ENCODE measurements around the gene OSBP2.

- TF ChIP-seq POLR2A (IDR thresholded peaks at IDR 0.05), result no peak
- TF ChIP-seq CTCF (IDR thresholded peaks at IDR 0.05), result no peak
These were observed 90.9 kb downstream of the OSBP2 start for GRCh38 chr22:30785527-30785926.

Data from right lobe of liver (tissue), 4 donors.